Measurements from ENCODE around the gene PDCD2L. TPM values are rescaled to one million over a fixed set of nuclear protein-coding genes. Genes with fewer than 3 reads are reported as not detected.

The PDCD2L gene
- total RNA-seq (10 to 100 TPM in 2 of 7 donors, 1 to 10 TPM in 5; 6.6 to 13.0 (median 8.5) TPM), polyA plus RNA-seq (10 to 100 TPM in 1 of 2 donors, 1 to 10 TPM in 1; 8.9 to 15.1 TPM)
- long read RNA-seq, donor 1, transcript PDCD2L-201 (7 exons, 1,171 nt): major isoform, 14 of 22 reads
- long read RNA-seq, donor 1, partial matches to known transcripts: 2 of 22 reads
- long read RNA-seq, donor 1, other reads (novel, unspliced or antisense): 3 of 22 reads
- long read RNA-seq, donor 2, transcript PDCD2L-201 (7 exons, 1,171 nt): major isoform, 33 of 67 reads
- long read RNA-seq, donor 2, partial matches to known transcripts: 32 of 67 reads
- long read RNA-seq, donor 2, other reads (novel, unspliced or antisense): 0 of 67 reads
- long read RNA-seq, donor 3, partial matches to known transcripts: 0 of 7 reads
- long read RNA-seq, donor 3, other reads (novel, unspliced or antisense): 3 of 7 reads

GRCh38 chr19:34404109-34404909 lies at the start of gene PDCD2L:
Gene PDCD2L (plus strand): TSS chr19:34404399. CDS start chr19:34404431, 32 bp downstream.
- Histone ChIP-seq H3K4me1 (ENCODE audit: insufficient read depth) (no peaks in the 10 kb centered on the region), H3K36me3 (no peaks in the 10 kb centered on the region), H3K9me3 (no peaks in the 10 kb centered on the region), H3K4me3 (peak within 1 kb of the TSS; percentile 96), H3K27me3 (no peaks in the 10 kb centered on the region), H3K27ac (peak within 1 kb of the TSS in 1 of 2 donors; percentile 24)
- 0 to 1% (median 1%) methylated on average over 59 to 69 of the region's 69 CpGs for WGBS, 3 donors
- peak; percentile 89 to 95 (median 91) for DNase-seq
- TF ChIP-seq CTCF (IDR thresholded peaks at IDR 0.05) (peak in 1 of 3 donors; percentile 4), EP300 (IDR thresholded peaks at IDR 0.05) (no peak), POLR2A (IDR thresholded peaks at IDR 0.05) (peak; percentile 30)
- intact Hi-C loops (cut with DNase I): no loop called here

- 93 to 98% (median 95%) methylated on average over 8 of the region's 8 CpGs for WGBS, 3 donors
- no peaks in the 10 kb centered on the region for H3K9me3 ChIP-seq
- peaks cover 3% of the 10 kb centered on the region for H3K4me1 ChIP-seq (ENCODE audit: insufficient read depth)
- H3K4me3 ChIP-seq: no peak overlapping the region
- TF ChIP-seq CTCF (IDR thresholded peaks at IDR 0.05): no peak
- no peak for TF ChIP-seq EP300 (IDR thresholded peaks at IDR 0.05)
- TF ChIP-seq POLR2A (IDR thresholded peaks at IDR 0.05): no peak
- intact Hi-C loops (cut with DNase I): no loop called here
- no peaks in the 10 kb centered on the region for H3K27me3 ChIP-seq
- H3K36me3 ChIP-seq: no peaks in the 10 kb centered on the region
- no peak for DNase-seq
- no peak overlapping the region for H3K27ac ChIP-seq
Observed at GRCh38 chr19:34355201-34355600, 49.0 kb upstream of the PDCD2L start.

- Histone ChIP-seq H3K27ac (no peak overlapping the region), H3K36me3 (no peaks in the 10 kb centered on the region), H3K9me3 (no peaks in the 10 kb centered on the region), H3K4me3 (no peak overlapping the region), H3K27me3 (no peaks in the 10 kb centered on the region), H3K4me1 (ENCODE audit: insufficient read depth) (peaks cover 3% of the 10 kb centered on the region)
- 83 to 91% (median 91%) methylated on average over 4 of the region's 4 CpGs for WGBS, 3 donors
- TF ChIP-seq POLR2A (IDR thresholded peaks at IDR 0.05): no peak
- TF ChIP-seq EP300 (IDR thresholded peaks at IDR 0.05): no peak
- no peak for TF ChIP-seq CTCF (IDR thresholded peaks at IDR 0.05)
- intact Hi-C loops (cut with DNase I): no loop called here
- DNase-seq: no peak
Observed at GRCh38 chr19:34356875-34357274, 47.3 kb upstream of the PDCD2L start.

- TF ChIP-seq POLR2A (IDR thresholded peaks at IDR 0.05) (no peak), EP300 (IDR thresholded peaks at IDR 0.05) (no peak), CTCF (IDR thresholded peaks at IDR 0.05) (no peak)
- no peaks in the 10 kb centered on the region for H3K36me3 ChIP-seq
- intact Hi-C loops (cut with DNase I): no loop called here
- no peaks in the 10 kb centered on the region for H3K27me3 ChIP-seq
- no peak overlapping the region for H3K27ac ChIP-seq
- H3K9me3 ChIP-seq: no peaks in the 10 kb centered on the region
- 79 to 96% (median 87%) methylated on average over 4 of the region's 4 CpGs for WGBS, 3 donors
- peaks cover 3% of the 10 kb centered on the region for H3K4me1 ChIP-seq (ENCODE audit: insufficient read depth)
- no peak for DNase-seq
- no peak overlapping the region for H3K4me3 ChIP-seq
Observed at GRCh38 chr19:34357431-34357830, 46.8 kb upstream of the PDCD2L start.
